ENCODE measurements around the gene NREP.

NREP gene

GRCh38 chr5:111699324-111699723 lies 57.7 kb downstream of the NREP start:
- Histone ChIP-seq H3K9me3 (ENCODE audit: control insufficient read depth in 2 of 2, low read length in 2 of 2) (no peaks in the 10 kb centered on the region), H3K27me3 (ENCODE audit: control insufficient read depth in 2 of 2, insufficient read depth in 2 of 2, low read length in 2 of 2) (no peaks in the 10 kb centered on the region), H3K27ac (ENCODE audit: low read depth in 2 of 2, low read length in 2 of 2) (peak overlapping the region in 1 of 2 donors; percentile 69), H3K4me1 (ENCODE audit: control insufficient read depth in 2 of 2, insufficient read depth in 2 of 2, low read length in 2 of 2) (peaks cover 0 to 12% of the 10 kb centered on the region in 2 donors), H3K36me3 (ENCODE audit: control insufficient read depth in 2 of 2, insufficient read depth in 2 of 2, low read length in 2 of 2) (no peaks in the 10 kb centered on the region), H3K9ac (ENCODE audit: low read depth in 1 of 2, low read length in 2 of 2) (no peak overlapping the region), H3K4me3 (ENCODE audit: low read length in 2 of 2) (no peak overlapping the region)

GRCh38 chr5:111697881-111698757 lies 58.9 kb downstream of the NREP start:
- Histone ChIP-seq H3K27ac (ENCODE audit: low read depth in 2 of 2, low read length in 2 of 2) (no peak overlapping the region), H3K4me3 (ENCODE audit: low read length in 2 of 2) (no peak overlapping the region), H3K9me3 (ENCODE audit: control insufficient read depth in 2 of 2, low read length in 2 of 2) (no peaks in the 10 kb centered on the region), H3K9ac (ENCODE audit: low read depth in 1 of 2, low read length in 2 of 2) (no peak overlapping the region), H3K4me1 (ENCODE audit: control insufficient read depth in 2 of 2, insufficient read depth in 2 of 2, low read length in 2 of 2) (peaks cover 0 to 12% of the 10 kb centered on the region in 2 donors), H3K27me3 (ENCODE audit: control insufficient read depth in 2 of 2, insufficient read depth in 2 of 2, low read length in 2 of 2) (no peaks in the 10 kb centered on the region), H3K36me3 (ENCODE audit: control insufficient read depth in 2 of 2, insufficient read depth in 2 of 2, low read length in 2 of 2) (no peaks in the 10 kb centered on the region)

- no peak overlapping the region for H3K27ac ChIP-seq (ENCODE audit: low read depth in 2 of 2, low read length in 2 of 2)
These were observed 59.8 kb downstream of the NREP start for GRCh38 chr5:111697215-111697614.

GRCh38 chr5:111695991-111696390 lies 61.0 kb downstream of the NREP start:
- Histone ChIP-seq H3K4me3 (ENCODE audit: low read length in 2 of 2) (no peak overlapping the region), H3K27ac (ENCODE audit: low read depth in 2 of 2, low read length in 2 of 2) (no peak overlapping the region), H3K36me3 (ENCODE audit: control insufficient read depth in 2 of 2, insufficient read depth in 2 of 2, low read length in 2 of 2) (no peaks in the 10 kb centered on the region), H3K9ac (ENCODE audit: low read depth in 1 of 2, low read length in 2 of 2) (no peak overlapping the region), H3K9me3 (ENCODE audit: control insufficient read depth in 2 of 2, low read length in 2 of 2) (no peaks in the 10 kb centered on the region), H3K27me3 (ENCODE audit: control insufficient read depth in 2 of 2, insufficient read depth in 2 of 2, low read length in 2 of 2) (no peaks in the 10 kb centered on the region), H3K4me1 (ENCODE audit: control insufficient read depth in 2 of 2, insufficient read depth in 2 of 2, low read length in 2 of 2) (peaks cover 0 to 12% of the 10 kb centered on the region in 2 donors)

More at GRCh38 chr5:111697215-111697614, 59.8 kb downstream of the NREP start:
- Histone ChIP-seq H3K9me3 (ENCODE audit: control insufficient read depth in 2 of 2, low read length in 2 of 2) (no peaks in the 10 kb centered on the region), H3K9ac (ENCODE audit: low read depth in 1 of 2, low read length in 2 of 2) (no peak overlapping the region), H3K4me1 (ENCODE audit: control insufficient read depth in 2 of 2, insufficient read depth in 2 of 2, low read length in 2 of 2) (peaks cover 0 to 12% of the 10 kb centered on the region in 2 donors), H3K4me3 (ENCODE audit: low read length in 2 of 2) (no peak overlapping the region), H3K27me3 (ENCODE audit: control insufficient read depth in 2 of 2, insufficient read depth in 2 of 2, low read length in 2 of 2) (no peaks in the 10 kb centered on the region), H3K36me3 (ENCODE audit: control insufficient read depth in 2 of 2, insufficient read depth in 2 of 2, low read length in 2 of 2) (no peaks in the 10 kb centered on the region)

- Histone ChIP-seq H3K27ac (ENCODE audit: low read depth in 2 of 2, low read length in 2 of 2) (no peak overlapping the region), H3K9ac (ENCODE audit: low read depth in 1 of 2, low read length in 2 of 2) (no peak overlapping the region), H3K9me3 (ENCODE audit: control insufficient read depth in 2 of 2, low read length in 2 of 2) (no peaks in the 10 kb centered on the region), H3K4me3 (ENCODE audit: low read length in 2 of 2) (no peak overlapping the region), H3K4me1 (ENCODE audit: control insufficient read depth in 2 of 2, insufficient read depth in 2 of 2, low read length in 2 of 2) (peaks cover 0 to 1% of the 10 kb centered on the region in 2 donors), H3K36me3 (ENCODE audit: control insufficient read depth in 2 of 2, insufficient read depth in 2 of 2, low read length in 2 of 2) (no peaks in the 10 kb centered on the region), H3K27me3 (ENCODE audit: control insufficient read depth in 2 of 2, insufficient read depth in 2 of 2, low read length in 2 of 2) (no peaks in the 10 kb centered on the region)
These were observed 62.9 kb downstream of the NREP start for GRCh38 chr5:111694133-111694532.

GRCh38 chr5:111691914-111692313 lies 65.1 kb downstream of the NREP start:
- Histone ChIP-seq H3K4me3 (ENCODE audit: low read length in 2 of 2) (no peak overlapping the region), H3K27ac (ENCODE audit: low read depth in 2 of 2, low read length in 2 of 2) (no peak overlapping the region), H3K27me3 (ENCODE audit: control insufficient read depth in 2 of 2, insufficient read depth in 2 of 2, low read length in 2 of 2) (no peaks in the 10 kb centered on the region), H3K4me1 (ENCODE audit: control insufficient read depth in 2 of 2, insufficient read depth in 2 of 2, low read length in 2 of 2) (no peaks in the 10 kb centered on the region), H3K9ac (ENCODE audit: low read depth in 1 of 2, low read length in 2 of 2) (no peak overlapping the region), H3K9me3 (ENCODE audit: control insufficient read depth in 2 of 2, low read length in 2 of 2) (no peaks in the 10 kb centered on the region), H3K36me3 (ENCODE audit: control insufficient read depth in 2 of 2, insufficient read depth in 2 of 2, low read length in 2 of 2) (no peaks in the 10 kb centered on the region)

GRCh38 chr5:111691508-111691907 lies 65.5 kb downstream of the NREP start:
- no peak overlapping the region for H3K9ac ChIP-seq (ENCODE audit: low read depth in 1 of 2, low read length in 2 of 2)
- no peaks in the 10 kb centered on the region for H3K9me3 ChIP-seq (ENCODE audit: control insufficient read depth in 2 of 2, low read length in 2 of 2)
- H3K36me3 ChIP-seq (ENCODE audit: control insufficient read depth in 2 of 2, insufficient read depth in 2 of 2, low read length in 2 of 2), result no peaks in the 10 kb centered on the region
- no peaks in the 10 kb centered on the region for H3K4me1 ChIP-seq (ENCODE audit: control insufficient read depth in 2 of 2, insufficient read depth in 2 of 2, low read length in 2 of 2)
- H3K27ac ChIP-seq (ENCODE audit: low read depth in 2 of 2, low read length in 2 of 2), result no peak overlapping the region
- no peak overlapping the region for H3K4me3 ChIP-seq (ENCODE audit: low read length in 2 of 2)
- H3K27me3 ChIP-seq (ENCODE audit: control insufficient read depth in 2 of 2, insufficient read depth in 2 of 2, low read length in 2 of 2), result no peaks in the 10 kb centered on the region

GRCh38 chr5:111689357-111689935 lies 67.5 kb downstream of the NREP start:
- no peak overlapping the region for H3K9ac ChIP-seq (ENCODE audit: low read depth in 1 of 2, low read length in 2 of 2)
- H3K27ac ChIP-seq (ENCODE audit: low read depth in 2 of 2, low read length in 2 of 2), result no peak overlapping the region
- no peaks in the 10 kb centered on the region for H3K27me3 ChIP-seq (ENCODE audit: control insufficient read depth in 2 of 2, insufficient read depth in 2 of 2, low read length in 2 of 2)
- no peak overlapping the region for H3K4me3 ChIP-seq (ENCODE audit: low read length in 2 of 2)
- no peaks in the 10 kb centered on the region for H3K4me1 ChIP-seq (ENCODE audit: control insufficient read depth in 2 of 2, insufficient read depth in 2 of 2, low read length in 2 of 2)
- no peaks in the 10 kb centered on the region for H3K9me3 ChIP-seq (ENCODE audit: control insufficient read depth in 2 of 2, low read length in 2 of 2)
- H3K36me3 ChIP-seq (ENCODE audit: control insufficient read depth in 2 of 2, insufficient read depth in 2 of 2, low read length in 2 of 2), result no peaks in the 10 kb centered on the region

GRCh38 chr5:111685969-111686368 lies 71.0 kb downstream of the NREP start:
- no peaks in the 10 kb centered on the region for H3K36me3 ChIP-seq (ENCODE audit: control insufficient read depth in 2 of 2, insufficient read depth in 2 of 2, low read length in 2 of 2)
- no peak overlapping the region for H3K27ac ChIP-seq (ENCODE audit: low read depth in 2 of 2, low read length in 2 of 2)
- no peaks in the 10 kb centered on the region for H3K9me3 ChIP-seq (ENCODE audit: control insufficient read depth in 2 of 2, low read length in 2 of 2)
- H3K4me1 ChIP-seq (ENCODE audit: control insufficient read depth in 2 of 2, insufficient read depth in 2 of 2, low read length in 2 of 2), result peaks cover 0 to 7% of the 10 kb centered on the region in 2 donors
- no peaks in the 10 kb centered on the region for H3K27me3 ChIP-seq (ENCODE audit: control insufficient read depth in 2 of 2, insufficient read depth in 2 of 2, low read length in 2 of 2)
- H3K9ac ChIP-seq (ENCODE audit: low read depth in 1 of 2, low read length in 2 of 2), result no peak overlapping the region
- H3K4me3 ChIP-seq (ENCODE audit: low read length in 2 of 2), result no peak overlapping the region

- H3K4me1 ChIP-seq (ENCODE audit: control insufficient read depth in 2 of 2, insufficient read depth in 2 of 2, low read length in 2 of 2), result peaks cover 0 to 7% of the 10 kb centered on the region in 2 donors
- no peak overlapping the region for H3K4me3 ChIP-seq (ENCODE audit: low read length in 2 of 2)
- H3K9ac ChIP-seq (ENCODE audit: low read depth in 1 of 2, low read length in 2 of 2), result no peak overlapping the region
- H3K27ac ChIP-seq (ENCODE audit: low read depth in 2 of 2, low read length in 2 of 2), result no peak overlapping the region
- no peaks in the 10 kb centered on the region for H3K27me3 ChIP-seq (ENCODE audit: control insufficient read depth in 2 of 2, insufficient read depth in 2 of 2, low read length in 2 of 2)
- no peaks in the 10 kb centered on the region for H3K9me3 ChIP-seq (ENCODE audit: control insufficient read depth in 2 of 2, low read length in 2 of 2)
- no peaks in the 10 kb centered on the region for H3K36me3 ChIP-seq (ENCODE audit: control insufficient read depth in 2 of 2, insufficient read depth in 2 of 2, low read length in 2 of 2)
These were observed 74.4 kb downstream of the NREP start for GRCh38 chr5:111682641-111683040.
